KMS-11 (cell line): Measurements from ENCODE around the gene UBE2E2.

Experiments used
- H2AFZ ChIP-seq: fragments of 200-600 bp; sonication (generic); 2 replicates; pipeline ENCODE4 v1.6.1; 2016; ENCODE audit warnings: antibody characterized with exemption, mixed run types, low read depth
- H3K27ac ChIP-seq: fragments of 200-600 bp; sonication (generic); 2 replicates; pipeline ENCODE4 v1.6.1; 2016; ENCODE audit warnings: mild to moderate bottlenecking, mixed run types
- H3K27me3 ChIP-seq: fragments of 200-600 bp; sonication (generic); 2 replicates; pipeline ENCODE4 v1.6.1; 2017; ENCODE audit warnings: mild to moderate bottlenecking, low read depth, mixed run types, moderate library complexity; ENCODE audit not compliant: insufficient read depth
- H3K36me3 ChIP-seq: fragments of 200-600 bp; sonication (generic); 2 replicates; pipeline ENCODE4 v1.6.1; 2017; ENCODE audit warnings: mild to moderate bottlenecking, mixed run types; ENCODE audit not compliant: insufficient read depth
- H3K4me1 ChIP-seq: fragments of 200-600 bp; sonication (generic); 2 replicates; pipeline ENCODE4 v1.6.1; 2016; ENCODE audit warnings: mild to moderate bottlenecking, low read depth, mixed run types; ENCODE audit not compliant: poor library complexity, severe bottlenecking
- H3K4me2 ChIP-seq: fragments of 200-600 bp; sonication (generic); 2 replicates; pipeline ENCODE4 v1.7.0; 2016; ENCODE audit warnings: mild to moderate bottlenecking, mixed run types
- H3K4me3 ChIP-seq: fragments of 200-600 bp; sonication (generic); IDR thresholded peaks from 2 replicates; pipeline ENCODE4 v1.6.1; 2017; ENCODE audit warnings: low read depth, low read length, mixed read lengths; ENCODE audit not compliant: insufficient read depth
- H3K79me2 ChIP-seq: fragments of 200-600 bp; sonication (generic); 2 replicates; pipeline ENCODE4 v1.6.1; 2016; ENCODE audit warnings: low read depth, mixed run types; ENCODE audit not compliant: insufficient read depth
- H3K9ac ChIP-seq: fragments of 200-600 bp; sonication (generic); 2 replicates; pipeline ENCODE4 v1.6.1; 2016; ENCODE audit warnings: mild to moderate bottlenecking, mixed run types
- H4K20me1 ChIP-seq: fragments of 200-600 bp; sonication (generic); 2 replicates; pipeline ENCODE4 v1.6.1; 2016; ENCODE audit warnings: mild to moderate bottlenecking, mixed run types; ENCODE audit not compliant: insufficient read depth
- CTCF ChIP-seq: fragments of 200-600 bp; sonication (generic); conservative IDR thresholded peaks from 2 replicates; pipeline ENCODE4 v1.6.1; 2017; ENCODE audit warnings: low read depth, mild to moderate bottlenecking, antibody characterized with exemption, low read length, moderate library complexity, mixed read lengths

The UBE2E2 gene

GRCh38 chr3:23440416-23441294 is 237.5 kb downstream of the UBE2E2 start:
- H3K79me2 ChIP-seq, result no peaks in the 10 kb centered on the region
- no peak overlapping the region for H3K4me2 ChIP-seq
- no peaks in the 10 kb centered on the region for H3K36me3 ChIP-seq
- H4K20me1 ChIP-seq, result no peaks in the 10 kb centered on the region
- peaks cover 28% of the 10 kb centered on the region for H3K4me1 ChIP-seq
- H3K9ac ChIP-seq, result no peak overlapping the region
- H3K27ac ChIP-seq, result no peak overlapping the region
- TF ChIP-seq CTCF, result no peak
- no peaks in the 10 kb centered on the region for H3K27me3 ChIP-seq
- no peak overlapping the region for H2AFZ ChIP-seq
- no peak overlapping the region for H3K4me3 ChIP-seq

GRCh38 chr3:23442598-23443383 is 239.7 kb downstream of the UBE2E2 start:
- H3K9ac ChIP-seq, result no peak overlapping the region
- H3K27me3 ChIP-seq, result no peaks in the 10 kb centered on the region
- no peak overlapping the region for H2AFZ ChIP-seq
- no peak overlapping the region for H3K27ac ChIP-seq
- no peak overlapping the region for H3K4me3 ChIP-seq
- peaks cover 24% of the 10 kb centered on the region for H3K4me1 ChIP-seq
- H3K79me2 ChIP-seq, result no peaks in the 10 kb centered on the region
- TF ChIP-seq CTCF, result no peak
- no peak overlapping the region for H3K4me2 ChIP-seq
- no peaks in the 10 kb centered on the region for H4K20me1 ChIP-seq
- no peaks in the 10 kb centered on the region for H3K36me3 ChIP-seq

- Histone ChIP-seq H4K20me1 (no peaks in the 10 kb centered on the region), H3K36me3 (no peaks in the 10 kb centered on the region), H3K27me3 (no peaks in the 10 kb centered on the region), H3K9ac (no peak overlapping the region), H3K79me2 (no peaks in the 10 kb centered on the region), H3K4me3 (no peak overlapping the region), H3K4me1 (peaks cover 17% of the 10 kb centered on the region), H3K4me2 (no peak overlapping the region), H3K27ac (no peak overlapping the region), H2AFZ (no peak overlapping the region)
- TF ChIP-seq CTCF, result no peak
Observed at GRCh38 chr3:23444386-23444785, 241.3 kb downstream of the UBE2E2 start.

DNA sequence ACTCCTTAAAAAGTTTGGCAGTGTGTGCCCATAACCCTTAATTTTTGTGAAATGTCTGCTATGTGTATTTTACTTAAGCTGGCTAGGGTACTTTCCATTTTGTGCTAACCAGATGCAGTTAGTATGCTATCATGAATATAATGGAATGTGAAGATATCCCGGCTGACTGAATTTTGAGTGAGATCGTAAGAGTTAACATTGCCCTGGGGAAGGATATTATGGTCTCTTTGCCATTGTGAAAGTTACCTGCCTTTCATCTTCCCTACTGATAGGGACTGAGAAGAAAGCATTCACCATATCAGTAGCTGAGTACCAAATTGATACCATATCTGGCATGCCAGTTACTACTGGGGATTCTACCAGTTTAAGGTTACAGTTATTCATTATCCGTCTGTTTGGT is 243.2 kb downstream of the UBE2E2 start:
- no peak for TF ChIP-seq CTCF
- H3K79me2 ChIP-seq, result no peaks in the 10 kb centered on the region
- no peak overlapping the region for H3K4me3 ChIP-seq
- H3K9ac ChIP-seq, result no peak overlapping the region
- H2AFZ ChIP-seq, result no peak overlapping the region
- H3K4me2 ChIP-seq, result no peak overlapping the region
- H3K27me3 ChIP-seq, result no peaks in the 10 kb centered on the region
- H3K27ac ChIP-seq, result no peak overlapping the region
- no peaks in the 10 kb centered on the region for H4K20me1 ChIP-seq
- H3K4me1 ChIP-seq, result peaks cover 17% of the 10 kb centered on the region
- no peaks in the 10 kb centered on the region for H3K36me3 ChIP-seq
